ENCODE data around the gene MNAT1.
"Not testable (repeated sequence)": the region's sequence is repeated elsewhere in the genome, so short reads cannot be mapped to it uniquely, and the experiment has no call there.

Gene MNAT1

GRCh38 chr14:60805841-60806430 lies 71.4 kb downstream of the MNAT1 start:
- no peak for DNase-seq (ENCODE audit: low spot score)

- no peak for DNase-seq (ENCODE audit: low spot score)
Measured at GRCh38 chr14:60807247-60807646, 72.7 kb downstream of the MNAT1 start.

- no peak for DNase-seq (ENCODE audit: low spot score)
Measured at GRCh38 chr14:60807971-60808370, 73.4 kb downstream of the MNAT1 start.

- DNase-seq (ENCODE audit: low spot score) = no peak
Measured at GRCh38 chr14:60812987-60813386, 78.4 kb downstream of the MNAT1 start.

GRCh38 chr14:60815371-60815770 lies 80.8 kb downstream of the MNAT1 start:
- DNase-seq (ENCODE audit: low spot score) = no peak

- DNase-seq (ENCODE audit: low spot score) = no peak
Measured at GRCh38 chr14:60817113-60817512, 82.6 kb downstream of the MNAT1 start.

GRCh38 chr14:60819575-60819974 lies 85.0 kb downstream of the MNAT1 start:
- DNase-seq (ENCODE audit: low spot score) = no peak

- DNase-seq (ENCODE audit: low spot score) = no peak
Measured at GRCh38 chr14:60838601-60839000, 104.0 kb downstream of the MNAT1 start.

- no peak for DNase-seq (ENCODE audit: low spot score)
Measured at GRCh38 chr14:60839057-60839456, 104.5 kb downstream of the MNAT1 start.

GRCh38 chr14:60839657-60840056 lies 105.1 kb downstream of the MNAT1 start:
- no peak for DNase-seq (ENCODE audit: low spot score)

- DNase-seq (ENCODE audit: low spot score) = no peak
Measured at GRCh38 chr14:60840313-60840712, 105.8 kb downstream of the MNAT1 start.

- no peak for DNase-seq (ENCODE audit: low spot score)
Measured at GRCh38 chr14:60845523-60845922, 111.0 kb downstream of the MNAT1 start.

- no peak for DNase-seq (ENCODE audit: low spot score)
Measured at GRCh38 chr14:60848066-60848465, 113.5 kb downstream of the MNAT1 start.

- DNase-seq (ENCODE audit: low spot score) = not testable (repeated sequence)
Measured at GRCh38 chr14:60851692-60852091, 117.1 kb downstream of the MNAT1 start.

- DNase-seq (ENCODE audit: low spot score) = no peak
Measured at GRCh38 chr14:60856111-60856510, 121.5 kb downstream of the MNAT1 start.

GRCh38 chr14:60859525-60859924 lies 125.0 kb downstream of the MNAT1 start:
- DNase-seq (ENCODE audit: low spot score) = no peak

GRCh38 chr14:60861545-60862140 lies 127.1 kb downstream of the MNAT1 start:
- no peak for DNase-seq (ENCODE audit: low spot score)

GRCh38 chr14:60862283-60862682 lies 127.7 kb downstream of the MNAT1 start:
- DNase-seq (ENCODE audit: low spot score) = no peak

- no peak for DNase-seq (ENCODE audit: low spot score)
Measured at GRCh38 chr14:60863249-60863648, 128.7 kb downstream of the MNAT1 start.

GRCh38 chr14:60865378-60866127 lies 131.0 kb downstream of the MNAT1 start:
- no peak for DNase-seq (ENCODE audit: low spot score)

- no peak for DNase-seq (ENCODE audit: low spot score)
Measured at GRCh38 chr14:60867503-60868172, 133.1 kb downstream of the MNAT1 start.

- DNase-seq (ENCODE audit: low spot score) = no peak
Measured at GRCh38 chr14:60878121-60878520, 143.6 kb downstream of the MNAT1 start.

- no peak for DNase-seq (ENCODE audit: low spot score)
Measured at GRCh38 chr14:60878536-60878935, 144.0 kb downstream of the MNAT1 start.
